Measurements from ENCODE around the gene HDAC4.

HDAC4 gene

DNA sequence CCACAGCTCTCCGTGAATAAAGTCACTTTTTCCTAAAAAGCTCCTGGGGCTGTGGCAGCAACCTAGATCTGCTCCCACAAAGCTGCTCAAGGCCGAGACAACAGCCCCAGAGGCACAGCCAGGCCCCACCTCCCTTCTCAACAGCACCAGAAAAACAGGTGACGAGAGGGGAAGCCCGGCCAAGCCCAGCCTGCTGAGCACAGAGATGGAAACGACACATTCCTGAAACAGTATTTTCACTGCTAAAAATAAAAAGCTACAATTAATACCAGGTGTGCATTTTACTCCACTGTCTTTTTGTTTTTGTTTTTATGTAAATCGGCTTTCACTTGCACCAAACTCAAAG is 199.3 kb downstream of the HDAC4 start:
- TF ChIP-seq TEAD4 (IDR thresholded peaks at IDR 0.05) (no peak), TCF12 (IDR thresholded peaks at IDR 0.05; ENCODE audit: low read depth) (no peak), TAF1 (IDR thresholded peaks at IDR 0.05; ENCODE audit: low read depth) (no peak)
- TF ChIP-seq, protein P1, sequence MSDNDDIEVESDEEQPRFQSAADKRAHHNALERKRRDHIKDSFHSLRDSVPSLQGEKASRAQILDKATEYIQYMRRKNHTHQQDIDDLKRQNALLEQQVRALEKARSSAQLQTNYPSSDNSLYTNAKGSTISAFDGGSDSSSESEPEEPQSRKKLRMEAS (IDR thresholded peaks at IDR 0.05) = no peak

DNA sequence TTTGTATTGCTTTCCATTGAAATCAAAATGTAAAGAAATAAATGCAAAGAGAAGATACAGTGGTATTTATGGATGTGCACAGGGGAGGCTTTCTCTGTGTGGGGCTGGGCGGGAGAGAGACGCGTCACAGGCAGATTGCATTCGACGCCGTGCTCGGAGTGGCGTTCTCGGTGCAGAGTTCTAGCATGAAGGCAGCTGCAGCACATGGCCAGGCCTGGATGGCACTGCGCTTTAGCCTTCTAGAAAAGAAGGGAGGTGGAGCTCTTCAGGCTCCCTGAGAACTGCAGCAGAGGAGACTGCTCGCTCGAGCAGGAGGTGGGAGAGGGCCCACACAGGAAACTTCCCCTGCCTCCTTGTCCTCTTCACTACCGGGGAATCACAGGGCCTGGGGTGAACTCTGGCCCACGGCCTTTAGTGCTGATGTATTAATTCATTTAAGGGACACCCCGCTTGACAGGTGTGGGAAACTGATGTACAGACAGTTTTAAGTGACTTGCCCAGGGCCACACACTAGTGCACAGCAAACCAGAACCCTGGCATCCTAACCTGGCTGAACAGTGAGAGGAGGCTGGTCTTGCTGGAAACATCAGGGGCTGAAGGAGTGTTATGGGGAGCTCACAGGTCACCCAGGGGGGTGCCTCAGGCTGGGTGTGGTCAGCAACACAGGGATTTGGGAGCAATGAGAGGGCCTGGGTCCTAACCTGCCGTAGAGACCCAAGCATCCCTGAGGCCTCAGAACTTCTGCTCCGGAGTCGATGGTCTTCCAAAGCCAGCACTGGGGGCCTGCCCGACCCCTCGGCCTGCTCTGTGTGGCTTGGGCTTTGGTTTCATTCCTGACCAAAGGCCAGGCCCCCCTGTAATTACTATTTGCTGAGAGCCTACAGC is 199.9 kb downstream of the HDAC4 start:
- TF ChIP-seq EGR1 (IDR thresholded peaks at IDR 0.05) (no peak), RAD21 (IDR thresholded peaks at IDR 0.05; ENCODE audit: low read depth) (no peak), EP300 (IDR thresholded peaks at IDR 0.05; ENCODE audit: borderline replicate concordance) (no peak), TEAD4 (IDR thresholded peaks at IDR 0.05) (no peak), FOXM1 (IDR thresholded peaks at IDR 0.05; ENCODE audit: borderline replicate concordance, low read depth) (no peak), NFIC (IDR thresholded peaks at IDR 0.05) (no peak), YY1 (IDR thresholded peaks at IDR 0.05; ENCODE audit: low read depth) (no peak), TCF12 (IDR thresholded peaks at IDR 0.05; ENCODE audit: low read depth) (no peak), ZBTB7A (IDR thresholded peaks at IDR 0.05; ENCODE audit: low read depth) (no peak), CEBPB (IDR thresholded peaks at IDR 0.05) (no peak), CREB1 (IDR thresholded peaks at IDR 0.05; ENCODE audit: low read depth) (no peak), TAF1 (IDR thresholded peaks at IDR 0.05; ENCODE audit: low read depth) (no peak)
- TF ChIP-seq, protein P2, sequence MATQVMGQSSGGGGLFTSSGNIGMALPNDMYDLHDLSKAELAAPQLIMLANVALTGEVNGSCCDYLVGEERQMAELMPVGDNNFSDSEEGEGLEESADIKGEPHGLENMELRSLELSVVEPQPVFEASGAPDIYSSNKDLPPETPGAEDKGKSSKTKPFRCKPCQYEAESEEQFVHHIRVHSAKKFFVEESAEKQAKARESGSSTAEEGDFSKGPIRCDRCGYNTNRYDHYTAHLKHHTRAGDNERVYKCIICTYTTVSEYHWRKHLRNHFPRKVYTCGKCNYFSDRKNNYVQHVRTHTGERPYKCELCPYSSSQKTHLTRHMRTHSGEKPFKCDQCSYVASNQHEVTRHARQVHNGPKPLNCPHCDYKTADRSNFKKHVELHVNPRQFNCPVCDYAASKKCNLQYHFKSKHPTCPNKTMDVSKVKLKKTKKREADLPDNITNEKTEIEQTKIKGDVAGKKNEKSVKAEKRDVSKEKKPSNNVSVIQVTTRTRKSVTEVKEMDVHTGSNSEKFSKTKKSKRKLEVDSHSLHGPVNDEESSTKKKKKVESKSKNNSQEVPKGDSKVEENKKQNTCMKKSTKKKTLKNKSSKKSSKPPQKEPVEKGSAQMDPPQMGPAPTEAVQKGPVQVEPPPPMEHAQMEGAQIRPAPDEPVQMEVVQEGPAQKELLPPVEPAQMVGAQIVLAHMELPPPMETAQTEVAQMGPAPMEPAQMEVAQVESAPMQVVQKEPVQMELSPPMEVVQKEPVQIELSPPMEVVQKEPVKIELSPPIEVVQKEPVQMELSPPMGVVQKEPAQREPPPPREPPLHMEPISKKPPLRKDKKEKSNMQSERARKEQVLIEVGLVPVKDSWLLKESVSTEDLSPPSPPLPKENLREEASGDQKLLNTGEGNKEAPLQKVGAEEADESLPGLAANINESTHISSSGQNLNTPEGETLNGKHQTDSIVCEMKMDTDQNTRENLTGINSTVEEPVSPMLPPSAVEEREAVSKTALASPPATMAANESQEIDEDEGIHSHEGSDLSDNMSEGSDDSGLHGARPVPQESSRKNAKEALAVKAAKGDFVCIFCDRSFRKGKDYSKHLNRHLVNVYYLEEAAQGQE (IDR thresholded peaks at IDR 0.05; ENCODE audit: low read depth) = no peak
- TF ChIP-seq, protein P1 (IDR thresholded peaks at IDR 0.05) = no peak
- TF ChIP-seq, protein P3, sequence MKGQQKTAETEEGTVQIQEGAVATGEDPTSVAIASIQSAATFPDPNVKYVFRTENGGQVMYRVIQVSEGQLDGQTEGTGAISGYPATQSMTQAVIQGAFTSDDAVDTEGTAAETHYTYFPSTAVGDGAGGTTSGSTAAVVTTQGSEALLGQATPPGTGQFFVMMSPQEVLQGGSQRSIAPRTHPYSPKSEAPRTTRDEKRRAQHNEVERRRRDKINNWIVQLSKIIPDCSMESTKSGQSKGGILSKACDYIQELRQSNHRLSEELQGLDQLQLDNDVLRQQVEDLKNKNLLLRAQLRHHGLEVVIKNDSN (IDR thresholded peaks at IDR 0.05) = no peak

DNA sequence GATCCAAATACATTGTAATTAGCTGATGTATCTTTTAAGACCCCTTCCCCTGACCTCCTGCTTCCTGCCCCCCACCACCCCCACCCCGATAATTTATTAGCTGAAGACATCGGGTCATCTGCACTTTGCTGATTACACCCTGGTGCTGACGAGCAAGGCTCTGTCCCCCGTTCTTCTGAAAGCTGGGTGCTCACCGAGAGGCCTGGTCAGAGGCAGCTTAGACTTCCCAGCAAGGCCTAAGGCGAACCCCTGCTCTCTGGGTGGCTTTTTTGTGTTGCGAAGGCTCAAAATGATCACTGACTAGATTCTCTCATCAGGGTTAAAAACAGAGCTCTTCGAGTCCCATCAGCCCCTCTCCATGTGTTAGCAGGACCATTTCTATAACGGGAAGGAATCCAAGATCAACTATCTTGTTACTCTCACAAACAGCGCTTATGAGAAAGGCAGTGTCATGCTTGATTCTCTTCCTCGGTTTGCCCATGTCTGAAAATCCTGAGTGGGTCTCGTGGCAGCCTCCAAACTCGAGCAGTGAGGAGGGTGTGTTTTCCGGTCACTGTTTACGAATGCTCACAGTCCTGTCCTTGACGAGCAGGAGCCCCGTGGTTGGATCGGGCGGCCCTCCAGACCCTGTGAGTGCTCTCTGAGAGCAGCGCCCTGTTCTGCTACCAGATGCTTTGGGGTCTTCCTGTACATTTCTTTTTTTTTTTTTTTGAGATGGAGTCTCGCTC is 201.6 kb downstream of the HDAC4 start:
- no peak for TF ChIP-seq EP300 (IDR thresholded peaks at IDR 0.05; ENCODE audit: borderline replicate concordance)

DNA sequence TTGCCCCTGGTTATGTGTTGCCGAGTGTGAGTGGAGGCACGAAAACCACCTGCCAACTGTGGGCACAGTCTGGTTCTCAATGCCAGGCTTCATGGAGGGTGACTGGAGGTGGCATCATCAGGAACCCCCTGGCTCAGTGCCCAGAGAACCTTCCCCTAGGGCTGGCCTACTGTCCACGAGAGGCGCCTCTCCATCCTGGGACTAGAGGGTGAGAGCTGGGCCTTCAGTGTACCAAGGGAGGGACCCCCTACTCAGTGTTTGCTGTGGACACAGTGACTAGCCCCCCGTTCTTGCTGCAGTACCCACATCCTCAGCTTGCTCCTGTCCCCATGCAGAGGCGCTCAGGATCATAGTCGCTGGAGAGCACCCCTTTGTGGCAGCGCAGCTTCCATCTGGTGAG is 202.6 kb downstream of the HDAC4 start:
- no peak for TF ChIP-seq TCF12 (IDR thresholded peaks at IDR 0.05; ENCODE audit: low read depth)
- no peak for TF ChIP-seq TEAD4 (IDR thresholded peaks at IDR 0.05)
- no peak for TF ChIP-seq EGR1 (IDR thresholded peaks at IDR 0.05)

DNA sequence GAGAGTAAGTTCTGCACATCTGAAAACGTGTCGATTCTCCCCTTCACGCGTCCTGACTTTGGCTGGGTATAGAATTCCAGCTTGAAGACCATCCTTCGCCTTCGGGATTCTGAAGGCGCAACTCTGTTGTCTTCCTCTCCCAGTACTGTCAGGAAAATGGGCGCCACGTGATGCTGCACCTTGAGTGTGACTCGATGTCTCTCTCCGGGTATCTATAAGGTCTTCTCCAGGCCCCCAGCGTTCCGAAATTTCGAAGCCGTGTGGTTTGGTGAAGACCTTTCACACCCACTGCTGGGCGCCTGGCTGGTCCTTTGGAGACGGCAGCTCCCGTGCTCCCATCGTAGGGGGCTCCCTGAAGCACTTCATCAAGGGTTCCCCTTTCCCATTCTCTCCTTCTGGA is 203.7 kb downstream of the HDAC4 start:
- TF ChIP-seq, protein P3 (IDR thresholded peaks at IDR 0.05) = no peak
- no peak for TF ChIP-seq EGR1 (IDR thresholded peaks at IDR 0.05)
- TF ChIP-seq, protein P2 (IDR thresholded peaks at IDR 0.05; ENCODE audit: low read depth) = no peak
- no peak for TF ChIP-seq FOXM1 (IDR thresholded peaks at IDR 0.05; ENCODE audit: borderline replicate concordance, low read depth)
- no peak for TF ChIP-seq TAF1 (IDR thresholded peaks at IDR 0.05; ENCODE audit: low read depth)
- no peak for TF ChIP-seq NFIC (IDR thresholded peaks at IDR 0.05)
- no peak for TF ChIP-seq CEBPB (IDR thresholded peaks at IDR 0.05)
- TF ChIP-seq EP300 (IDR thresholded peaks at IDR 0.05; ENCODE audit: borderline replicate concordance) = no peak
- no peak for TF ChIP-seq ZBTB7A (IDR thresholded peaks at IDR 0.05; ENCODE audit: low read depth)
- no peak for TF ChIP-seq TEAD4 (IDR thresholded peaks at IDR 0.05)
- TF ChIP-seq TCF12 (IDR thresholded peaks at IDR 0.05; ENCODE audit: low read depth) = no peak
- no peak for TF ChIP-seq CREB1 (IDR thresholded peaks at IDR 0.05; ENCODE audit: low read depth)

DNA sequence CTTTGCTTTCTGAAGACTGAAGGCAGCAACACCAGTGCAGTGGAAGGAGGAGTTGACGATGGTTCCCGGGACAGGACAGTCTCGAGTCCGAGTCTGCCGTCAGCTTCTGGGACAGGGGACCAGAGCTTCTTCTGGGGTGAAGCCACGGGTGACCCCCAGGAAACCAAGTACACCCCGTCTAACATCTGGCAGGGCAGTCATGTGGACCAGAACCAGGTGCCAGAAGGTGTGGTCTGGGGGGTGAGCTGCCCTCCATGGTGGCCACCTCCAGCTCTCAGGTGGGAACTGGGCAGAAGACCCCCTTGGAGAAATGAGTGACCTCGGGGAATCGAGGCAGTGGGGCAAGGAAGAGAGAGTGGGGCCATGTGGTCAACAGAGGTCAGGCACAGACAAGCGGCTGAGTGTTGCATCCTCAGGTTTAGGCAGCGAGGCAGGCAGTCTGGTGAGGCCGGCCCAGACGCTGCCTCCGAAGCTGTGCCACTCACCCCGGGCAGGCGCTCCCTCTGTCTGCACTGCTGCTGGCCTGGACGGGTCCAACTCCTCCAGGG is 204.3 kb downstream of the HDAC4 start:
- TF ChIP-seq FOXM1 (IDR thresholded peaks at IDR 0.05; ENCODE audit: borderline replicate concordance, low read depth) (no peak), ZBTB7A (IDR thresholded peaks at IDR 0.05; ENCODE audit: low read depth) (no peak), EGR1 (IDR thresholded peaks at IDR 0.05) (no peak), CEBPB (IDR thresholded peaks at IDR 0.05) (no peak), EP300 (IDR thresholded peaks at IDR 0.05; ENCODE audit: borderline replicate concordance) (no peak), TEAD4 (IDR thresholded peaks at IDR 0.05) (no peak), TAF1 (IDR thresholded peaks at IDR 0.05; ENCODE audit: low read depth) (no peak), YY1 (IDR thresholded peaks at IDR 0.05; ENCODE audit: low read depth) (no peak)
- TF ChIP-seq, protein P2 (IDR thresholded peaks at IDR 0.05; ENCODE audit: low read depth) = no peak

All from Ishikawa (cell line).